ENCODE data around the gene NOS3. TPM values are rescaled to one million over a fixed set of nuclear protein-coding genes. Genes with fewer than 3 reads are reported as not detected.

Gene NOS3
- total and polyA plus RNA-seq, 2 experiments from 2014 or later: 2.6 to 6.1 TPM

GRCh38 chr7:150978126-150978789 lies 12.6 kb upstream of the NOS3 start, which contains the start of gene KCNH2:
KCNH2 (minus strand) TSS chr7:150978321; CDS start chr7:150977913, 408 bp downstream.
- no peak for TF ChIP-seq NANOG (IDR thresholded peaks at IDR 0.05; ENCODE audit: borderline replicate concordance)
- TF ChIP-seq POLR2AphosphoS5 (IDR thresholded peaks at IDR 0.05; ENCODE audit: low read depth): peak; percentile 62
- ATAC-seq: peak; percentile 35
- H3K9me3 Mint-ChIP-seq: peaks cover 3% of the 10 kb centered on the region; the same call in 2 of the 3 replicates
- Histone ChIP-seq H4K20me1 (replicated peaks; ENCODE audit: insufficient read depth) (no peaks in the 10 kb centered on the region), H3K9me2 (ENCODE audit: insufficient read depth) (no peaks in the 10 kb centered on the region), H3K27me3 (ENCODE audit: insufficient read depth) (peaks cover 55% of the 10 kb centered on the region), H3K36me3 (ENCODE audit: insufficient read depth) (no peaks in the 10 kb centered on the region), H3K27ac (ENCODE audit: low read depth) (no peak within 1 kb of the TSS), H3K4me3 (peak within 1 kb of the TSS; percentile 82), H2AFZ (peak within 1 kb of the TSS; percentile 84; the same call in 1 of the 2 replicates), H3F3A (replicated peaks; ENCODE audit: low read depth) (no peaks in the 10 kb centered on the region), H3K4me2 (peak within 1 kb of the TSS; percentile 98), H3K79me2 (replicated peaks; ENCODE audit: insufficient read depth) (no peaks in the 10 kb centered on the region), H3K4me1 (ENCODE audit: insufficient read depth) (peaks cover 48% of the 10 kb centered on the region)
- peaks cover 41% of the 10 kb centered on the region for H3K27me3 Mint-ChIP-seq (ENCODE audit: insufficient read depth, low read depth, poor library complexity)
- H3K27ac Mint-ChIP-seq: 0 out of 2 replicates have a peak within 1 kb of the TSS, but pooled peaks have one; percentile 28
- peaks cover 51% of the 10 kb centered on the region for H3K4me1 Mint-ChIP-seq
- H3K36me3 Mint-ChIP-seq (ENCODE audit: low read depth): no peaks in the 10 kb centered on the region; the same call in 2 of the 3 replicates
- H3K4me3 Mint-ChIP-seq: peak within 1 kb of the TSS; percentile 89
- DNase-seq (ENCODE audit: low spot score): peak; percentile 88

DNA sequence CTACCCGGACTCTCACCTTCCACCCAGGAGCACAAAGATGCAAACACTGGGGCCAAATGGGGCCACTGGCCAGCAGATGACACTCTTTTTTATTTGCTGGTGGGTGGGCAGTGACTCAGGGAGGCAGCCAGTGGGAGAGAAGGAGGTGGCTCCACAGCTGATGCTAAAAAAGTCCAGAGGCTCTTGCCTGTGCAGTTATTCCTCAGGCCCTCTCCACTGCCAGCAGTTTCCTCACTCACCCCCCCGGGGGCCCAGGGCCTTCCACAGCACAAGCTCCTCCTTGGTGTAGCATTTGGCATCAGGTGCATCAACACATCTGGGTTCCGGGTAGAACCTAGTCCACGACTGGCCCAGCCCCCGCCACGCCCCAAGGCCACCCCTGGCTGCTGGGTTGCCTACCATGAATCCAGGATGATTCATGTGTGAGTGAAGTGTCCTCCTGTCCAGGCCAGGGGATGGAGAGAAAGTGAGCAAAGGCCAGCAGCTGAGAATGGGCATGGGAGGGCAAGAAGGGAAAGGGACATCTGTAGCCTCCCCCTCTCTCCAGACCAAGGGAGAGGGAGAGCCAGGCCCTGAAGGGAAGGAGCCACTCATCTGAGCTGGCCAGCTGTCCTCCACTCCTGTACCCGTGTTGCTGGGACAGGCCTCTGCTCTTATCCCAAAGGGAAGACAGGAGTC lies 11.0 kb upstream of the NOS3 start:
- Histone ChIP-seq H3F3A (replicated peaks; ENCODE audit: low read depth) (no peaks in the 10 kb centered on the region), H3K4me1 (ENCODE audit: insufficient read depth) (peaks cover 39% of the 10 kb centered on the region), H3K36me3 (ENCODE audit: insufficient read depth) (no peaks in the 10 kb centered on the region), H3K4me3 (peak overlapping the region; percentile 69), H4K20me1 (replicated peaks; ENCODE audit: insufficient read depth) (no peaks in the 10 kb centered on the region), H3K27ac (ENCODE audit: low read depth) (no peak overlapping the region), H3K9me2 (ENCODE audit: insufficient read depth) (no peaks in the 10 kb centered on the region), H3K4me2 (peak overlapping the region; percentile 98), H2AFZ (no peak overlapping the region), H3K79me2 (replicated peaks; ENCODE audit: insufficient read depth) (no peaks in the 10 kb centered on the region), H3K27me3 (ENCODE audit: insufficient read depth) (peaks cover 51% of the 10 kb centered on the region)
- H3K4me1 Mint-ChIP-seq: peaks cover 48% of the 10 kb centered on the region
- no peaks in the 10 kb centered on the region; the same call in 2 of the 3 replicates for H3K36me3 Mint-ChIP-seq (ENCODE audit: low read depth)
- no peak for DNase-seq (ENCODE audit: low spot score)
- H3K27me3 Mint-ChIP-seq (ENCODE audit: insufficient read depth, low read depth, poor library complexity): peaks cover 35% of the 10 kb centered on the region
- peak overlapping the region; percentile 55 for H3K4me3 Mint-ChIP-seq
- no peak for ATAC-seq
- H3K9me3 Mint-ChIP-seq: peaks cover 3% of the 10 kb centered on the region; the same call in 2 of the 3 replicates
- no peak overlapping the region for H3K27ac Mint-ChIP-seq
- TF ChIP-seq, protein P1, sequence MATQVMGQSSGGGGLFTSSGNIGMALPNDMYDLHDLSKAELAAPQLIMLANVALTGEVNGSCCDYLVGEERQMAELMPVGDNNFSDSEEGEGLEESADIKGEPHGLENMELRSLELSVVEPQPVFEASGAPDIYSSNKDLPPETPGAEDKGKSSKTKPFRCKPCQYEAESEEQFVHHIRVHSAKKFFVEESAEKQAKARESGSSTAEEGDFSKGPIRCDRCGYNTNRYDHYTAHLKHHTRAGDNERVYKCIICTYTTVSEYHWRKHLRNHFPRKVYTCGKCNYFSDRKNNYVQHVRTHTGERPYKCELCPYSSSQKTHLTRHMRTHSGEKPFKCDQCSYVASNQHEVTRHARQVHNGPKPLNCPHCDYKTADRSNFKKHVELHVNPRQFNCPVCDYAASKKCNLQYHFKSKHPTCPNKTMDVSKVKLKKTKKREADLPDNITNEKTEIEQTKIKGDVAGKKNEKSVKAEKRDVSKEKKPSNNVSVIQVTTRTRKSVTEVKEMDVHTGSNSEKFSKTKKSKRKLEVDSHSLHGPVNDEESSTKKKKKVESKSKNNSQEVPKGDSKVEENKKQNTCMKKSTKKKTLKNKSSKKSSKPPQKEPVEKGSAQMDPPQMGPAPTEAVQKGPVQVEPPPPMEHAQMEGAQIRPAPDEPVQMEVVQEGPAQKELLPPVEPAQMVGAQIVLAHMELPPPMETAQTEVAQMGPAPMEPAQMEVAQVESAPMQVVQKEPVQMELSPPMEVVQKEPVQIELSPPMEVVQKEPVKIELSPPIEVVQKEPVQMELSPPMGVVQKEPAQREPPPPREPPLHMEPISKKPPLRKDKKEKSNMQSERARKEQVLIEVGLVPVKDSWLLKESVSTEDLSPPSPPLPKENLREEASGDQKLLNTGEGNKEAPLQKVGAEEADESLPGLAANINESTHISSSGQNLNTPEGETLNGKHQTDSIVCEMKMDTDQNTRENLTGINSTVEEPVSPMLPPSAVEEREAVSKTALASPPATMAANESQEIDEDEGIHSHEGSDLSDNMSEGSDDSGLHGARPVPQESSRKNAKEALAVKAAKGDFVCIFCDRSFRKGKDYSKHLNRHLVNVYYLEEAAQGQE (IDR thresholded peaks at IDR 0.05; ENCODE audit: unreplicated experiment): no peak
- TF ChIP-seq ETS1 (IDR thresholded peaks at IDR 0.05) (no peak), JUNB (IDR thresholded peaks at IDR 0.05; ENCODE audit: unreplicated experiment) (no peak), EZH2phosphoT487 (IDR thresholded peaks at IDR 0.05; ENCODE audit: unreplicated experiment) (no peak), STAT1 (IDR thresholded peaks at IDR 0.05; ENCODE audit: unreplicated experiment) (no peak), POLR2AphosphoS5 (IDR thresholded peaks at IDR 0.05; ENCODE audit: low read depth) (no peak), EZH2 (IDR thresholded peaks at IDR 0.05; ENCODE audit: low read depth, unreplicated experiment) (no peak), ZNF114 (CRISPR knock-in tag; IDR thresholded peaks at IDR 0.05) (no peak), ZNF331 (CRISPR knock-in tag; IDR thresholded peaks at IDR 0.05; ENCODE audit: low read depth) (no peak), CREB1 (CRISPR knock-in tag; IDR thresholded peaks at IDR 0.05; ENCODE audit: low read depth) (no peak)
- TF ChIP-seq, protein P2, sequence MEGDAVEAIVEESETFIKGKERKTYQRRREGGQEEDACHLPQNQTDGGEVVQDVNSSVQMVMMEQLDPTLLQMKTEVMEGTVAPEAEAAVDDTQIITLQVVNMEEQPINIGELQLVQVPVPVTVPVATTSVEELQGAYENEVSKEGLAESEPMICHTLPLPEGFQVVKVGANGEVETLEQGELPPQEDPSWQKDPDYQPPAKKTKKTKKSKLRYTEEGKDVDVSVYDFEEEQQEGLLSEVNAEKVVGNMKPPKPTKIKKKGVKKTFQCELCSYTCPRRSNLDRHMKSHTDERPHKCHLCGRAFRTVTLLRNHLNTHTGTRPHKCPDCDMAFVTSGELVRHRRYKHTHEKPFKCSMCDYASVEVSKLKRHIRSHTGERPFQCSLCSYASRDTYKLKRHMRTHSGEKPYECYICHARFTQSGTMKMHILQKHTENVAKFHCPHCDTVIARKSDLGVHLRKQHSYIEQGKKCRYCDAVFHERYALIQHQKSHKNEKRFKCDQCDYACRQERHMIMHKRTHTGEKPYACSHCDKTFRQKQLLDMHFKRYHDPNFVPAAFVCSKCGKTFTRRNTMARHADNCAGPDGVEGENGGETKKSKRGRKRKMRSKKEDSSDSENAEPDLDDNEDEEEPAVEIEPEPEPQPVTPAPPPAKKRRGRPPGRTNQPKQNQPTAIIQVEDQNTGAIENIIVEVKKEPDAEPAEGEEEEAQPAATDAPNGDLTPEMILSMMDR (conservative IDR thresholded peaks at IDR 0.05; ENCODE audit: low read depth in 2 of 2): no peak

Data from GM23338 (cell line).